Measurements from ENCODE around the gene MAP2K3. TPM values are rescaled to one million over a fixed set of nuclear protein-coding genes. Genes with fewer than 3 reads are reported as not detected.

MAP2K3 gene
- polyA plus RNA-seq, 3 donors = 107 to 166 (median 164) TPM

DNA sequence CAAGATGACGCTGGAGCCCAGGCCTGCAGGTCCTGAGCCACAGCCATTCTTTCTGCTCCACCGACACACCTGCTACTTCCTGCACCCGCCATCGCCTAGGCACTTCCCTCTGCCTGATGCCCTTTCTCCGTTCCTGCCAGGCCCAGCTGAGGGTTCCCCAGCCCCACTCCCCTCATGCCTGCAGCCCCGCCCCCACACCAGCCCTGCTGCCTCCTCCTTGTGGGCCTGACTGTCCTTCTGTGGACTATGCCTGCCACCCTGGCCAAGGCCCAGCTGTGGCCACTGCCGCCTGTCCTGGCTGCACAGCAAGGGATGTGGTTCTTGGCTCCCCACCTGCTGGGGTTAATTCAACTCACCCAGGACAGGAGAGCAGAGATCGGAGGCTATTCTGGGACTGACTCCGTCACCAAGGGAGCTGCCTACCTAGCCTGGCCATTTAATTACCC is 38.8 kb upstream of the MAP2K3 start:
- Histone ChIP-seq H3K36me3 (replicated peaks in 1 of 2; ENCODE audit: control insufficient read depth in 1 of 2, insufficient read depth in 2 of 2, low read length in 2 of 2) (peaks cover 15 to 27% of the 10 kb centered on the region in 2 donors), H3K27ac (ENCODE audit: low read depth in 1 of 2, low read length in 2 of 2) (no peak overlapping the region), H3K79me2 (ENCODE audit: insufficient read depth, low read length) (peaks cover 3% of the 10 kb centered on the region), H3K4me1 (ENCODE audit: control insufficient read depth in 1 of 2, insufficient read depth in 2 of 2, low read length in 2 of 2) (peaks cover 0 to 10% of the 10 kb centered on the region in 2 donors), H3K4me3 (replicated peaks in 1 of 3; ENCODE audit: low read depth in 2 of 3, low read length in 3 of 3) (no peak overlapping the region), H3K9ac (ENCODE audit: insufficient read depth, low read length, poor library complexity, severe bottlenecking) (no peak overlapping the region), H3K4me2 (replicated peaks; ENCODE audit: extremely low read depth, low read length, poor library complexity, severe bottlenecking) (no peak overlapping the region), H3K9me3 (replicated peaks in 1 of 2; ENCODE audit: control insufficient read depth in 1 of 2, insufficient read depth in 1 of 2, low read length in 2 of 2) (no peaks in the 10 kb centered on the region), H2AFZ (ENCODE audit: insufficient read depth, low read depth, low read length, poor library complexity, severe bottlenecking) (no peak overlapping the region), H4K20me1 (ENCODE audit: insufficient read depth, low read length) (peaks cover 95% of the 10 kb centered on the region), H3K27me3 (ENCODE audit: control insufficient read depth in 2 of 2, insufficient read depth in 2 of 2, low read length in 2 of 2) (no peaks in the 10 kb centered on the region)
- H3K27ac Mint-ChIP-seq = peak overlapping the region in 2 of 7 donors; percentile 18 to 42
- peaks cover 0 to 1% (median 0%) of the 10 kb centered on the region in 7 donors for H3K9me3 Mint-ChIP-seq
- intact Hi-C loops (cut with micrococcal nuclease) = no loop called here
- H3K4me1 Mint-ChIP-seq = peaks cover 14% of the 10 kb centered on the region
- H3K27me3 Mint-ChIP-seq (ENCODE audit: low read depth in 3 of 3) = peaks cover 0 to 3% (median 0%) of the 10 kb centered on the region in 3 donors
- no peak overlapping the region for H3K4me3 Mint-ChIP-seq
- H3K36me3 Mint-ChIP-seq = peaks cover 16 to 39% of the 10 kb centered on the region in 2 donors
- TF ChIP-seq, protein P1, sequence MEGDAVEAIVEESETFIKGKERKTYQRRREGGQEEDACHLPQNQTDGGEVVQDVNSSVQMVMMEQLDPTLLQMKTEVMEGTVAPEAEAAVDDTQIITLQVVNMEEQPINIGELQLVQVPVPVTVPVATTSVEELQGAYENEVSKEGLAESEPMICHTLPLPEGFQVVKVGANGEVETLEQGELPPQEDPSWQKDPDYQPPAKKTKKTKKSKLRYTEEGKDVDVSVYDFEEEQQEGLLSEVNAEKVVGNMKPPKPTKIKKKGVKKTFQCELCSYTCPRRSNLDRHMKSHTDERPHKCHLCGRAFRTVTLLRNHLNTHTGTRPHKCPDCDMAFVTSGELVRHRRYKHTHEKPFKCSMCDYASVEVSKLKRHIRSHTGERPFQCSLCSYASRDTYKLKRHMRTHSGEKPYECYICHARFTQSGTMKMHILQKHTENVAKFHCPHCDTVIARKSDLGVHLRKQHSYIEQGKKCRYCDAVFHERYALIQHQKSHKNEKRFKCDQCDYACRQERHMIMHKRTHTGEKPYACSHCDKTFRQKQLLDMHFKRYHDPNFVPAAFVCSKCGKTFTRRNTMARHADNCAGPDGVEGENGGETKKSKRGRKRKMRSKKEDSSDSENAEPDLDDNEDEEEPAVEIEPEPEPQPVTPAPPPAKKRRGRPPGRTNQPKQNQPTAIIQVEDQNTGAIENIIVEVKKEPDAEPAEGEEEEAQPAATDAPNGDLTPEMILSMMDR (IDR thresholded peaks at IDR 0.05) = no peak
- WGBS (ENCODE audit: insufficient coverage) = 45% methylated on average over 9 of the region's 9 CpGs
- no peak for DNase-seq

DNA sequence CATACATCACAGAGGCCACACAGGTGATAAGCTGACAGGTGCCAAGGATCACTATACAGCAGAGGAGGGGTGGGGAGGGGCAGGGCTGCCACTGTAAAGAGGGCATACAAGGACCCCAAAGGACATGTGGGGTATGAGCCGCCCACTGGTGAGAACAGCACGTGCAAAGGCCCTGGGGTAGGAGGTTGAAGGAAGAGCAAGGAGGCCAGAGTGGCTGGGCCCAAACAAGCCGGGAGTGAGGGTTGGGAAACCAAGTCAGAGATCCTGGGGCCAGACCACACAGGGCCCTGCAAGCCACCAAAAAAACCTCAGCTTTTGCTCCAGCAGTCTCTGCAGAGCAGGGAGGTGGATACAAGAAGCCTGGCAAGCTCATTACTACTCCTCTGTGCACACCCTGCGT is 37.8 kb upstream of the MAP2K3 start:
- Mint-ChIP-seq H3K27ac (no peak overlapping the region), H3K4me1 (peaks cover 22% of the 10 kb centered on the region)

More for the DNA sequence above, 37.8 kb upstream of the MAP2K3 start:
- TF ChIP-seq, protein P1 (IDR thresholded peaks at IDR 0.05) = no peak
- Histone ChIP-seq H3K79me2 (ENCODE audit: insufficient read depth, low read length) (peaks cover 3% of the 10 kb centered on the region), H3K27ac (ENCODE audit: low read depth in 1 of 2, low read length in 2 of 2) (no peak overlapping the region), H3K4me3 (replicated peaks in 1 of 3; ENCODE audit: low read depth in 2 of 3, low read length in 3 of 3) (no peak overlapping the region), H3K4me2 (replicated peaks; ENCODE audit: extremely low read depth, low read length, poor library complexity, severe bottlenecking) (no peak overlapping the region), H3K36me3 (replicated peaks in 1 of 2; ENCODE audit: control insufficient read depth in 1 of 2, insufficient read depth in 2 of 2, low read length in 2 of 2) (peaks cover 15 to 23% of the 10 kb centered on the region in 2 donors), H2AFZ (ENCODE audit: insufficient read depth, low read depth, low read length, poor library complexity, severe bottlenecking) (no peak overlapping the region), H3K4me1 (ENCODE audit: control insufficient read depth in 1 of 2, insufficient read depth in 2 of 2, low read length in 2 of 2) (peaks cover 7 to 19% of the 10 kb centered on the region in 2 donors), H3K9ac (ENCODE audit: insufficient read depth, low read length, poor library complexity, severe bottlenecking) (no peak overlapping the region), H4K20me1 (ENCODE audit: insufficient read depth, low read length) (peaks cover 97% of the 10 kb centered on the region), H3K9me3 (replicated peaks in 1 of 2; ENCODE audit: control insufficient read depth in 1 of 2, insufficient read depth in 1 of 2, low read length in 2 of 2) (no peaks in the 10 kb centered on the region), H3K27me3 (ENCODE audit: control insufficient read depth in 2 of 2, insufficient read depth in 2 of 2, low read length in 2 of 2) (no peaks in the 10 kb centered on the region)
- H3K36me3 Mint-ChIP-seq = peaks cover 10 to 33% of the 10 kb centered on the region in 2 donors
- WGBS (ENCODE audit: insufficient coverage) = 91% methylated on average over 4 of the region's 4 CpGs
- intact Hi-C loops (cut with micrococcal nuclease) = no loop called here
- no peak overlapping the region for H3K4me3 Mint-ChIP-seq
- H3K9me3 Mint-ChIP-seq = peaks cover 0 to 1% (median 0%) of the 10 kb centered on the region in 7 donors
- DNase-seq = no peak
- peaks cover 0 to 3% (median 0%) of the 10 kb centered on the region in 3 donors for H3K27me3 Mint-ChIP-seq (ENCODE audit: low read depth in 3 of 3)
